Measurements from ENCODE around the gene SDK2. TPM values are rescaled to one million over a fixed set of nuclear protein-coding genes. Genes with fewer than 3 reads are reported as not detected.

SDK2 gene
- total RNA-seq, 1 experiment from 2014 or later = 0.74 TPM

GRCh38 chr17:73612031-73612472 lies 32.2 kb downstream of the SDK2 start:
- DNase-seq (ENCODE audit: low read depth) = no peak

GRCh38 chr17:73611630-73612029 lies 32.6 kb downstream of the SDK2 start:
- no peak for DNase-seq (ENCODE audit: low read depth)

GRCh38 chr17:73610331-73610911 lies 33.8 kb downstream of the SDK2 start:
- peak; percentile 47 for DNase-seq (ENCODE audit: low read depth)

GRCh38 chr17:73609758-73610157 lies 34.5 kb downstream of the SDK2 start:
- DNase-seq (ENCODE audit: low read depth) = no peak

- DNase-seq (ENCODE audit: low read depth) = no peak
Measured at GRCh38 chr17:73609060-73609459, 35.2 kb downstream of the SDK2 start.

- no peak for DNase-seq (ENCODE audit: low read depth)
Measured at GRCh38 chr17:73605444-73605843, 38.8 kb downstream of the SDK2 start.

GRCh38 chr17:73604476-73604875 lies 39.8 kb downstream of the SDK2 start:
- no peak for DNase-seq (ENCODE audit: low read depth)

- DNase-seq (ENCODE audit: low read depth) = no peak
Measured at GRCh38 chr17:73603971-73604370, 40.3 kb downstream of the SDK2 start.

GRCh38 chr17:73600103-73600871 lies 44.0 kb downstream of the SDK2 start:
- no peak for DNase-seq (ENCODE audit: low read depth)

GRCh38 chr17:73599599-73599998 lies 44.6 kb downstream of the SDK2 start:
- no peak for DNase-seq (ENCODE audit: low read depth)

GRCh38 chr17:73598212-73598611 lies 46.0 kb downstream of the SDK2 start:
- no peak for DNase-seq (ENCODE audit: low read depth)

GRCh38 chr17:73595931-73596330 lies 48.3 kb downstream of the SDK2 start:
- no peak for DNase-seq (ENCODE audit: low read depth)

GRCh38 chr17:73595479-73595878 lies 48.8 kb downstream of the SDK2 start:
- DNase-seq (ENCODE audit: low read depth) = peak; percentile 71

- no peak for DNase-seq (ENCODE audit: low read depth)
Measured at GRCh38 chr17:73595068-73595467, 49.2 kb downstream of the SDK2 start.

GRCh38 chr17:73594598-73594997 lies 49.6 kb downstream of the SDK2 start:
- DNase-seq (ENCODE audit: low read depth) = no peak

GRCh38 chr17:73594025-73594424 lies 50.2 kb downstream of the SDK2 start:
- no peak for DNase-seq (ENCODE audit: low read depth)

GRCh38 chr17:73593249-73593965 lies 50.8 kb downstream of the SDK2 start:
- no peak for DNase-seq (ENCODE audit: low read depth)

GRCh38 chr17:73592501-73592961 lies 51.7 kb downstream of the SDK2 start:
- no peak for DNase-seq (ENCODE audit: low read depth)

- no peak for DNase-seq (ENCODE audit: low read depth)
Measured at GRCh38 chr17:73592079-73592415, 52.2 kb downstream of the SDK2 start.

- DNase-seq (ENCODE audit: low read depth) = no peak
Measured at GRCh38 chr17:73591296-73592078, 52.8 kb downstream of the SDK2 start.

GRCh38 chr17:73589363-73589980 lies 54.8 kb downstream of the SDK2 start:
- DNase-seq (ENCODE audit: low read depth) = no peak

GRCh38 chr17:73588891-73589290 lies 55.4 kb downstream of the SDK2 start:
- peak; percentile 37 for DNase-seq (ENCODE audit: low read depth)

All from Daoy (cell line).